Loucy (cell line): Measurements from ENCODE around the gene RHOB.

Experiments
- CTCF ChIP-seq: fragments of 200-600 bp; sonication (generic); conservative IDR thresholded peaks from 2 replicates; pipeline ENCODE4 v1.5.1; 2014; ENCODE audit warnings: mild to moderate bottlenecking, antibody characterized with exemption, low read length
- EZH2phosphoT487 ChIP-seq: fragments of 200-600 bp; IDR thresholded peaks from 2 replicates; pipeline ENCODE4 v1.6.1; 2018; ENCODE audit warnings: antibody characterized with exemption, mild to moderate bottlenecking, moderate library complexity, borderline replicate concordance

- no peak for TF ChIP-seq CTCF
- no peak for TF ChIP-seq EZH2phosphoT487
These were observed at the start of gene RHOB for GRCh38 chr2:20446917-20447436.
